ENCODE data around the gene TANGO2. TPM values are rescaled to one million over a fixed set of nuclear protein-coding genes. Genes with fewer than 3 reads are reported as not detected.
A peak's percentile ranks its signal among the peaks of the same experiment; 100 is the strongest.

TANGO2 gene
- polyA plus RNA-seq, 4 donors, result 16.5 to 23.3 (median 20.9) TPM

GRCh38 chr22:19974935-19975706 lies 45.8 kb upstream of the TANGO2 start:
- Histone ChIP-seq H3K27ac (ENCODE audit: low read depth in 1 of 3, low read length in 2 of 3) (peak overlapping the region in 1 of 3 donors; percentile 33), H3K4me3 (ENCODE audit: low read depth in 1 of 3, low read length in 3 of 3) (no peak overlapping the region), H3K27me3 (ENCODE audit: control insufficient read depth in 3 of 3, insufficient read depth in 3 of 3, low read length in 3 of 3) (no peaks in the 10 kb centered on the region), H3K4me1 (ENCODE audit: control insufficient read depth in 3 of 3, insufficient read depth in 2 of 3, low read depth in 1 of 3, low read length in 2 of 3) (peaks cover 0 to 24% (median 2%) of the 10 kb centered on the region in 3 donors), H3K9me3 (ENCODE audit: control insufficient read depth in 2 of 2, insufficient read depth in 1 of 2, low read depth in 1 of 2, low read length in 1 of 2) (no peaks in the 10 kb centered on the region), H3K36me3 (ENCODE audit: control insufficient read depth in 3 of 3, insufficient read depth in 2 of 3, low read depth in 1 of 3, low read length in 3 of 3) (peaks cover 0 to 81% (median 0%) of the 10 kb centered on the region in 3 donors)
- 66 to 73% (median 70%) methylated on average over 12 to 13 of the region's 13 CpGs for WGBS, 3 donors
- DNase-seq (no peak), FAIRE-seq (no peak)

- no peaks in the 10 kb centered on the region for H3K9me3 ChIP-seq (ENCODE audit: control insufficient read depth in 2 of 2, insufficient read depth in 1 of 2, low read depth in 1 of 2, low read length in 1 of 2)
- H3K27me3 ChIP-seq (ENCODE audit: control insufficient read depth in 3 of 3, insufficient read depth in 3 of 3, low read length in 3 of 3), result no peaks in the 10 kb centered on the region
- DNase-seq (no peak), FAIRE-seq (no peak)
- no peak overlapping the region for H3K27ac ChIP-seq (ENCODE audit: low read depth in 1 of 3, low read length in 2 of 3)
- H3K4me1 ChIP-seq (ENCODE audit: control insufficient read depth in 3 of 3, insufficient read depth in 2 of 3, low read depth in 1 of 3, low read length in 2 of 3), result peaks cover 0 to 19% (median under 1%) of the 10 kb centered on the region in 3 donors
- no peak overlapping the region for H3K4me3 ChIP-seq (ENCODE audit: low read depth in 1 of 3, low read length in 3 of 3)
- 88 to 96% (median 90%) methylated on average over 4 of the region's 4 CpGs for WGBS, 3 donors
- peaks cover 0 to 82% (median 0%) of the 10 kb centered on the region in 3 donors for H3K36me3 ChIP-seq (ENCODE audit: control insufficient read depth in 3 of 3, insufficient read depth in 2 of 3, low read depth in 1 of 3, low read length in 3 of 3)
Observed at GRCh38 chr22:19975707-19976035, 45.2 kb upstream of the TANGO2 start.

- WGBS, 3 donors, result 81 to 89% (median 86%) methylated on average over 3 of the region's 3 CpGs
- Histone ChIP-seq H3K27me3 (ENCODE audit: control insufficient read depth in 3 of 3, insufficient read depth in 3 of 3, low read length in 3 of 3) (no peaks in the 10 kb centered on the region), H3K27ac (ENCODE audit: low read depth in 1 of 3, low read length in 2 of 3) (no peak overlapping the region), H3K36me3 (ENCODE audit: control insufficient read depth in 3 of 3, insufficient read depth in 2 of 3, low read depth in 1 of 3, low read length in 3 of 3) (peaks cover 0 to 82% (median 0%) of the 10 kb centered on the region in 3 donors), H3K4me1 (ENCODE audit: control insufficient read depth in 3 of 3, insufficient read depth in 2 of 3, low read depth in 1 of 3, low read length in 2 of 3) (peaks cover 0 to 9% (median 0%) of the 10 kb centered on the region in 3 donors), H3K4me3 (ENCODE audit: low read depth in 1 of 3, low read length in 3 of 3) (no peak overlapping the region), H3K9me3 (ENCODE audit: control insufficient read depth in 2 of 2, insufficient read depth in 1 of 2, low read depth in 1 of 2, low read length in 1 of 2) (no peaks in the 10 kb centered on the region)
- FAIRE-seq, result no peak
- no peak for DNase-seq
Observed at GRCh38 chr22:19976671-19977070, 44.2 kb upstream of the TANGO2 start.

- Histone ChIP-seq H3K4me1 (ENCODE audit: control insufficient read depth in 3 of 3, insufficient read depth in 2 of 3, low read depth in 1 of 3, low read length in 2 of 3) (no peaks in the 10 kb centered on the region), H3K27ac (ENCODE audit: low read depth in 1 of 3, low read length in 2 of 3) (no peak overlapping the region), H3K4me3 (ENCODE audit: low read depth in 1 of 3, low read length in 3 of 3) (no peak overlapping the region), H3K9me3 (ENCODE audit: control insufficient read depth in 2 of 2, insufficient read depth in 1 of 2, low read depth in 1 of 2, low read length in 1 of 2) (no peaks in the 10 kb centered on the region), H3K36me3 (ENCODE audit: control insufficient read depth in 3 of 3, insufficient read depth in 2 of 3, low read depth in 1 of 3, low read length in 3 of 3) (peaks cover 0 to 81% (median 0%) of the 10 kb centered on the region in 3 donors), H3K27me3 (ENCODE audit: control insufficient read depth in 3 of 3, insufficient read depth in 3 of 3, low read length in 3 of 3) (no peaks in the 10 kb centered on the region)
- DNase-seq (no peak), FAIRE-seq (no peak)
- 87 to 90% (median 88%) methylated on average over 26 to 32 of the region's 32 CpGs for whole genome bisulfite sequencing, 3 donors
Observed at GRCh38 chr22:19977296-19978243, 43.3 kb upstream of the TANGO2 start.

GRCh38 chr22:19978748-19979147 lies 42.2 kb upstream of the TANGO2 start:
- FAIRE-seq (no peak), DNase-seq (no peak)
- no peak overlapping the region for H3K4me3 ChIP-seq (ENCODE audit: low read depth in 1 of 3, low read length in 3 of 3)
- H3K27me3 ChIP-seq (ENCODE audit: control insufficient read depth in 3 of 3, insufficient read depth in 3 of 3, low read length in 3 of 3), result no peaks in the 10 kb centered on the region
- WGBS, 3 donors, result 89 to 95% (median 95%) methylated on average over 17 of the region's 17 CpGs
- H3K9me3 ChIP-seq (ENCODE audit: control insufficient read depth in 2 of 2, insufficient read depth in 1 of 2, low read depth in 1 of 2, low read length in 1 of 2), result no peaks in the 10 kb centered on the region
- no peaks in the 10 kb centered on the region for H3K4me1 ChIP-seq (ENCODE audit: control insufficient read depth in 3 of 3, insufficient read depth in 2 of 3, low read depth in 1 of 3, low read length in 2 of 3)
- peaks cover 0 to 77% (median 0%) of the 10 kb centered on the region in 3 donors for H3K36me3 ChIP-seq (ENCODE audit: control insufficient read depth in 3 of 3, insufficient read depth in 2 of 3, low read depth in 1 of 3, low read length in 3 of 3)
- H3K27ac ChIP-seq (ENCODE audit: low read depth in 1 of 3, low read length in 2 of 3), result no peak overlapping the region

GRCh38 chr22:19979712-19980493 lies 41.0 kb upstream of the TANGO2 start:
- DNase-seq, result no peak
- H3K9me3 ChIP-seq (ENCODE audit: control insufficient read depth in 2 of 2, insufficient read depth in 1 of 2, low read depth in 1 of 2, low read length in 1 of 2), result no peaks in the 10 kb centered on the region
- H3K27me3 ChIP-seq (ENCODE audit: control insufficient read depth in 3 of 3, insufficient read depth in 3 of 3, low read length in 3 of 3), result no peaks in the 10 kb centered on the region
- H3K4me3 ChIP-seq (ENCODE audit: low read depth in 1 of 3, low read length in 3 of 3), result no peak overlapping the region
- peaks cover 0 to 77% (median 0%) of the 10 kb centered on the region in 3 donors for H3K36me3 ChIP-seq (ENCODE audit: control insufficient read depth in 3 of 3, insufficient read depth in 2 of 3, low read depth in 1 of 3, low read length in 3 of 3)
- WGBS, 3 donors, result 94 to 96% (median 95%) methylated on average over 42 to 52 of the region's 52 CpGs
- H3K27ac ChIP-seq (ENCODE audit: low read depth in 1 of 3, low read length in 2 of 3), result no peak overlapping the region
- H3K4me1 ChIP-seq (ENCODE audit: control insufficient read depth in 3 of 3, insufficient read depth in 2 of 3, low read depth in 1 of 3, low read length in 2 of 3), result no peaks in the 10 kb centered on the region
- FAIRE-seq, result no peak

GRCh38 chr22:19980766-19981165 lies 40.1 kb upstream of the TANGO2 start:
- no peak for FAIRE-seq
- WGBS, 3 donors, result 84 to 92% (median 90%) methylated on average over 7 of the region's 7 CpGs

More at GRCh38 chr22:19980766-19981165, 40.1 kb upstream of the TANGO2 start:
- Histone ChIP-seq H3K27ac (ENCODE audit: low read depth in 1 of 3, low read length in 2 of 3) (no peak overlapping the region), H3K4me3 (ENCODE audit: low read depth in 1 of 3, low read length in 3 of 3) (no peak overlapping the region), H3K4me1 (ENCODE audit: control insufficient read depth in 3 of 3, insufficient read depth in 2 of 3, low read depth in 1 of 3, low read length in 2 of 3) (peaks cover 0 to 5% (median 0%) of the 10 kb centered on the region in 3 donors), H3K9me3 (ENCODE audit: control insufficient read depth in 2 of 2, insufficient read depth in 1 of 2, low read depth in 1 of 2, low read length in 1 of 2) (no peaks in the 10 kb centered on the region), H3K36me3 (ENCODE audit: control insufficient read depth in 3 of 3, insufficient read depth in 2 of 3, low read depth in 1 of 3, low read length in 3 of 3) (peaks cover 0 to 81% (median 0%) of the 10 kb centered on the region in 3 donors), H3K27me3 (ENCODE audit: control insufficient read depth in 3 of 3, insufficient read depth in 3 of 3, low read length in 3 of 3) (no peaks in the 10 kb centered on the region)
- no peak for DNase-seq

All from small intestine (tissue), 7 donors.